Immature natural killer cell (primary cell): ENCODE results near the gene BOLL. TPM values are rescaled to one million over a fixed set of nuclear protein-coding genes. Genes with fewer than 3 reads are reported as not detected.
"Not testable (repeated sequence)": the region's sequence is repeated elsewhere in the genome, so short reads cannot be mapped to it uniquely, and the experiment has no call there.

Source experiments
- DNase-seq, 3 donors: peaks; one replicate each; pipeline ENCODE4 v3.0.0; 2022; ENCODE audit warnings: mixed read lengths in 1 of 3
- H3K27ac Mint-ChIP-seq, 6 donors: one replicate each; pipeline ENCODE4 v1.8.0; 2020; ENCODE audit warnings: mixed read lengths in 6 of 6, mild to moderate bottlenecking in 5 of 6, inconsistent platforms in 4 of 6, moderate library complexity in 3 of 6
- H3K27me3 Mint-ChIP-seq, 3 donors: one replicate each; pipeline ENCODE4 v1.8.0; 2020 to 2021; ENCODE audit warnings: low read depth in 3 of 3, mild to moderate bottlenecking in 3 of 3, mixed read lengths in 3 of 3, moderate library complexity in 3 of 3, inconsistent platforms in 1 of 3
- H3K36me3 Mint-ChIP-seq, 3 donors: one replicate each; pipeline ENCODE4 v1.8.0; 2020; ENCODE audit warnings: mixed read lengths in 3 of 3, inconsistent platforms in 2 of 3, mild to moderate bottlenecking in 2 of 3
- H3K4me1 Mint-ChIP-seq, 2 donors: one replicate each; pipeline ENCODE4 v1.8.0; 2020; ENCODE audit warnings: inconsistent platforms in 2 of 2, mild to moderate bottlenecking in 2 of 2, mixed read lengths in 2 of 2, moderate library complexity in 1 of 2
- H3K4me3 Mint-ChIP-seq, 5 donors: one replicate each; pipeline ENCODE4 v1.8.0; 2020; ENCODE audit warnings: mild to moderate bottlenecking in 5 of 5, mixed read lengths in 5 of 5, inconsistent platforms in 3 of 5, moderate library complexity in 3 of 5
- H3K9me3 Mint-ChIP-seq, 6 donors: one replicate each; pipeline ENCODE4 v1.8.0; 2020; ENCODE audit warnings: mild to moderate bottlenecking in 6 of 6, mixed read lengths in 6 of 6, inconsistent platforms in 4 of 6, moderate library complexity in 3 of 6
- polyA plus RNA-seq, 3 donors: library from polyadenylated mRNA; unstranded; fragments of 300-500 nt; fragmentation: Illumina TruSeq; gene quantifications; one replicate each; pipeline ENCODE4 v1.2.3, GENCODE V29; 2021

The BOLL gene, protein sequence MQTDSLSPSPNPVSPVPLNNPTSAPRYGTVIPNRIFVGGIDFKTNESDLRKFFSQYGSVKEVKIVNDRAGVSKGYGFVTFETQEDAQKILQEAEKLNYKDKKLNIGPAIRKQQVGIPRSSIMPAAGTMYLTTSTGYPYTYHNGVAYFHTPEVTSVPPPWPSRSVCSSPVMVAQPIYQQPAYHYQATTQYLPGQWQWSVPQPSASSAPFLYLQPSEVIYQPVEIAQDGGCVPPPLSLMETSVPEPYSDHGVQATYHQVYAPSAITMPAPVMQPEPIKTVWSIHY
- polyA plus RNA-seq, result under 1 TPM in 1 of 3 donors, not detected in 2; 0.08 TPM

GRCh38 chr2:197784956-197785941, at the start of gene BOLL:
Gene BOLL (minus strand): TSS chr2:197785319. CDS start chr2:197781850, 3,469 bp downstream.
- DNase-seq, result no peak
- H3K4me3 Mint-ChIP-seq, result peak within 1 kb of the TSS; percentile 28 to 66 (median 47)
- H3K27ac Mint-ChIP-seq, result no peak within 1 kb of the TSS
- H3K4me1 Mint-ChIP-seq, result peaks cover 0 to 2% of the 10 kb centered on the region in 2 donors
- H3K27me3 Mint-ChIP-seq, result peaks cover 2 to 16% (median 5%) of the 10 kb centered on the region in 3 donors
- no peaks in the 10 kb centered on the region for H3K36me3 Mint-ChIP-seq
- H3K9me3 Mint-ChIP-seq, result no peaks in the 10 kb centered on the region

DNA sequence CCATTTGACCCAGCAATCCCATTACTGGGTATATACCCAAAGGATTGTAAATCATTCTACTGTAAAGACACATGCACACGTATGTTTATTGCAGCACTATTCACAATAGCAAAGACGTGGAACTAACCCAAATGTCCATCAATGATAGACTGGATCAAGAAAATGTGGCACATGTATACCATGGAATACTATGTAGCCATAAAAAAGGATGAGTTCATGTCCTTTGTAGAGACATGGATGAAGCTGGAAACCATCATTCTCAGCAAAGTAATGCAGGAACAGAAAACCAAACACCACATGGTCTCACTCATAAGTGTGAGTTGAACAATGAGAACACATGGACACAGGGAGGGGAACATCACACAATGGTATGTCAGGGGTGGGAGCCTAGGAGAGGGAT, 49.7 kb upstream of the BOLL start:
- not testable (repeated sequence) for H3K27me3 Mint-ChIP-seq, H3K27ac Mint-ChIP-seq, H3K4me3 Mint-ChIP-seq

DNA sequence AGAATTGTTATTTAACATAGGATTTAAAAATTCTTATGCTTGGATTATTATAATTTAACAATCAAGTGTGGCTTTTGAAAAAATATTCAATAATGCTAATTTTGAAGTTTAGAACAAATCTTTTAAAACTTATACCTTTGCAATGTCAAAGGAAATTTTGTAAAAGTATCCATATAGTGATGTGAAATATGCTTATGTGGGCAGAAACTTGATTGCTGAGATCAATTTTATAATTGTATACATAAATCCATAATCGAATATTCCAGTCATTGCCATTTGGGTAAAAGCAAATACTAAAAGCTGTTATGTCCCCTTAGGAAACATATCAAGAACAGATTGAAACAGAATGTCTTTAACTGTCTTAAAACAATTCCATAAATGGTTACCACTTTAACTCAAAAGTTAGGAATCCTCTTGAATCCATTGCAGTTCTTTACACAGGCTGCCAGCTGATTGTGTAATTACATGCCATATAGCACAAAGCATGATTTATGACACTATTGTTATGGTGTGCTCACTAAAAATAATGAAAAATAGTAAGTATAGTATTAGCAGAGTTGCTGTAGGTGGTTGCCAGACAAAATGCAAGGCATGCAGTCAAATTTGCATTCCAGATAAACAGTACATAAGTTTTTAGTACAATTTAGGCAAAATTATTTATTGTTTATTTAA, 43.5 kb upstream of the BOLL start:
- Mint-ChIP-seq H3K4me3 (no peak overlapping the region), H3K27me3 (peaks cover 0 to 2% (median 0%) of the 10 kb centered on the region in 3 donors), H3K4me1 (no peaks in the 10 kb centered on the region)

More for the DNA sequence above, 49.7 kb upstream of the BOLL start:
- not testable (repeated sequence) for DNase-seq, H3K36me3 Mint-ChIP-seq, H3K9me3 Mint-ChIP-seq
- H3K4me1 Mint-ChIP-seq, result peaks cover 11 to 12% of the 10 kb centered on the region in 2 donors

GRCh38 chr2:197827618-197828017, 42.5 kb upstream of the BOLL start:
- Mint-ChIP-seq H3K36me3 (no peaks in the 10 kb centered on the region), H3K27me3 (peaks cover 0 to 2% (median 0%) of the 10 kb centered on the region in 3 donors), H3K4me3 (no peak overlapping the region), H3K9me3 (peaks cover 0 to 4% (median 0%) of the 10 kb centered on the region in 6 donors), H3K4me1 (no peaks in the 10 kb centered on the region), H3K27ac (no peak overlapping the region)
- DNase-seq, result no peak

More for the DNA sequence above, 43.5 kb upstream of the BOLL start:
- H3K9me3 Mint-ChIP-seq, result peaks cover 0 to 4% (median under 1%) of the 10 kb centered on the region in 6 donors
- H3K27ac Mint-ChIP-seq, result no peak overlapping the region
- DNase-seq, result no peak
- H3K36me3 Mint-ChIP-seq, result no peaks in the 10 kb centered on the region

GRCh38 chr2:197822333-197822732, 37.2 kb upstream of the BOLL start:
- H3K27ac Mint-ChIP-seq, result no peak overlapping the region
- no peak overlapping the region for H3K4me3 Mint-ChIP-seq
- peaks cover 0 to 1% (median 0%) of the 10 kb centered on the region in 6 donors for H3K9me3 Mint-ChIP-seq
- no peaks in the 10 kb centered on the region for H3K36me3 Mint-ChIP-seq
- peaks cover 2 to 4% (median 2%) of the 10 kb centered on the region in 3 donors for H3K27me3 Mint-ChIP-seq
- DNase-seq, result no peak
- H3K4me1 Mint-ChIP-seq, result no peaks in the 10 kb centered on the region

DNA sequence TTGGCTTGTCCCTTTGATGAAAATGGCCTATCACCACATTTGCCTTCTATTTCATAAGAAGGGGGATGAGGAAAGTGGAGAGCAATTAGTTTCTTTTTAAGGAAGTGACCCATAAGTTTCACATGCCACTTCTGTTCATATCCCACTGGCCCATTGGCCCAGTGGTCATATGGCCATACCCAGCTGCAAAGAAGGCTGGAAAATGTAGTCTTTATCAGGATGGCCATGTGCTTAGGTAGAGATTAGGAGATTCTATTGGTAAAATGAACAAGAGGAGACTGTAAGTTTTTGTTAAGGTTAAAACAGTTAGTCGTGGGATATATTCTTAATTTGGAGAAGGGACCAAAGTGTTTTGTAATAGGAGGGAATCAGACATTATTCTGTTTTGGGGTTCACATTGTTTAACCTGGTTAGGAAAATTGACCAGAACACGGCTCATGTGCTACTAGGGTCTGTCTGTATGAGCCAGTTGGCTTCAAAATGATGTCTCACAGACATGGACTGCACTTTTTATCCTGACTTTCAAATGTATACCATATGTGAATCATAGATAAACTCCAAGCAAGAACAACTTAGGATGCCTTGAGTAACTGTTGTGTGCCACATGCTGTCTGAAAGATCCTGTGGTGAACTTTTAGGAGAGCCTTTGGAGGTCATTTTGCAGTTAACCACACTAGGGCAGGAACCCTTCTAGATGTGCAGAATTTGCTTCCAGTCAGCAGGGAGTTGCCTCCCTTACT, 36.6 kb upstream of the BOLL start:
- H3K27me3 Mint-ChIP-seq, result peaks cover 2 to 6% (median 4%) of the 10 kb centered on the region in 3 donors
- no peak overlapping the region for H3K27ac Mint-ChIP-seq
- no peaks in the 10 kb centered on the region for H3K4me1 Mint-ChIP-seq
- H3K4me3 Mint-ChIP-seq, result no peak overlapping the region
- DNase-seq, result no peak
- H3K9me3 Mint-ChIP-seq, result peaks cover 0 to 1% (median 0%) of the 10 kb centered on the region in 6 donors
- no peaks in the 10 kb centered on the region for H3K36me3 Mint-ChIP-seq

GRCh38 chr2:197814526-197814925, 29.4 kb upstream of the BOLL start:
- Mint-ChIP-seq H3K27me3 (peaks cover 4 to 6% (median 5%) of the 10 kb centered on the region in 3 donors), H3K4me3 (no peak overlapping the region), H3K4me1 (no peaks in the 10 kb centered on the region), H3K36me3 (no peaks in the 10 kb centered on the region), H3K27ac (no peak overlapping the region), H3K9me3 (peaks cover 0 to 4% (median 0%) of the 10 kb centered on the region in 6 donors)
- DNase-seq, result no peak

DNA sequence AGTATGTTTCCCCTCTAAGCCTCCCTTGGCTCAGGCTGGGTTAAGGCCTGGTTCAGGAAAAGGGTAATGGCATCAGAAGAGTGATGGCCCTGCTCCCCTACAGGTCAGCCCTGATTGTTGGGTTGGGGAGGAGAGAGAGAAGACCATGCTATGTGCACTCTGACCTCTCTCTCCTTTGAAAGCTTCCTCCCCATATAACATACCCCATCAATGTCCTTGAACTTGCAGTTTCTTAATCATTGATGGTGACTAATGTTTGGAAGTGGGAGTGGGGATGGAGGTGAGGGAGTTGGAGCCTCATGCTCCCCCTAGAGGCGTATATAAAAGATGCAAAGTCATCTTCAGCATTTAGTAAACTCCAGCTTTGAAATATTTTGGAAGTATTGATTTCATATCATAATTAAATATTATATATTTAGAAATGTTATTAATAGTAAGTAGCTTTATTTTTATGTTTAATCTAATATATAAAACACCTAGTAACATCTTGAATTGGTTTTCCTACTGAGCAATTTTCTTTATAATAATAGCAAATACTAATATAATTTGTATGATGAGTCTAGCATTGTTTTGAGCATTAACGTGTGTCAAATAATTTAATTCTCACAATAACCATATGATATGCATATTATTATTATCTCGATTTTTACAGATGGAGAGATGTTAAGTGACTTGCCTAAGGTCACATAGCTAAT, 28.1 kb upstream of the BOLL start:
- no peak overlapping the region for H3K27ac Mint-ChIP-seq
- peaks cover 0 to 4% (median 0%) of the 10 kb centered on the region in 6 donors for H3K9me3 Mint-ChIP-seq
- no peak for DNase-seq
- H3K27me3 Mint-ChIP-seq, result peaks cover 4 to 12% (median 6%) of the 10 kb centered on the region in 3 donors
- no peaks in the 10 kb centered on the region for H3K4me1 Mint-ChIP-seq
- H3K36me3 Mint-ChIP-seq, result no peaks in the 10 kb centered on the region
- no peak overlapping the region for H3K4me3 Mint-ChIP-seq

DNA sequence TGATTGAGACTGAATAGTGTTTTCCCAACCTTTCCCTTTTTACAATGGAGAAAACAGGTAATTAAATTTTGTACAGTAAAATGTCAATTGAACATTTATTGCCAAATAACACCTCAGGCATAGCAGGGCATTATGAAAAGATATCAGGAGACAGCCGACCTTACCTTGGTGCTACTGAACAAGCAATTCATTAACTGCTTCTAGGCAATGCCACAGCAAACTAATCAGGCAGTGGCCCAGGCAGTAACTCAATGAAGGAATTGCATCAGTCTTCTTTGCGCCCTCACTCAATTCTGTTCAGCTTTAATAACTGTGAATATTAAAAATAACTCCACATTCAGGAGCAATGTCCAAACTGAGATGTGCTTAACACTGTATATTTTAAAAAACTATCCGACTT, 25.4 kb upstream of the BOLL start:
- Mint-ChIP-seq H3K27me3 (peaks cover 8 to 12% (median 10%) of the 10 kb centered on the region in 3 donors), H3K4me1 (peaks cover 8% of the 10 kb centered on the region in 2 donors), H3K4me3 (no peak overlapping the region)

DNA sequence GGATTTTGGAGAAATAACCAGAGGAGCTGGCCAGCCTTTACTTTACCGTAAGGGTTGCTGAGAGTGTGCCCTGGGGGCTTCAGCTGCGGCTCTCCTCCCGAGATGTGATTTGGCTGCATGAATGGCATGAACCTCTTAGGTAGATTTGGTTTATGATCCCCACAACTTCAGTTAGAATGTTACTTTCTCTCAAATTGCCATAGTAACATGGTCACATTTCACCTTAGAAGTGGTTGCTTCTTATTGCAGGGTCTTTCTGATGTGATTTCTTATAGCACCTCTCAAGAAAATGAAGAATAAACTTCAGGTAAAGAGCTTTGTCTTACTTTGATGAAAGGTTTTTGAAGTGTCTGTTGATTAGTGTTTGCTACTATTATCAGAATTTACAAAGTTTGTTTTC, 24.9 kb upstream of the BOLL start:
- no peak for DNase-seq
- Mint-ChIP-seq H3K27ac (no peak overlapping the region), H3K4me1 (peaks cover 10 to 11% of the 10 kb centered on the region in 2 donors), H3K4me3 (no peak overlapping the region), H3K9me3 (peaks cover 0 to 5% (median 0%) of the 10 kb centered on the region in 6 donors), H3K36me3 (no peaks in the 10 kb centered on the region), H3K27me3 (peaks cover 8 to 14% (median 11%) of the 10 kb centered on the region in 3 donors)

More for the DNA sequence above, 25.4 kb upstream of the BOLL start:
- H3K36me3 Mint-ChIP-seq, result no peaks in the 10 kb centered on the region
- no peak overlapping the region for H3K27ac Mint-ChIP-seq
- H3K9me3 Mint-ChIP-seq, result peaks cover 0 to 5% (median 0%) of the 10 kb centered on the region in 6 donors
- no peak for DNase-seq

DNA sequence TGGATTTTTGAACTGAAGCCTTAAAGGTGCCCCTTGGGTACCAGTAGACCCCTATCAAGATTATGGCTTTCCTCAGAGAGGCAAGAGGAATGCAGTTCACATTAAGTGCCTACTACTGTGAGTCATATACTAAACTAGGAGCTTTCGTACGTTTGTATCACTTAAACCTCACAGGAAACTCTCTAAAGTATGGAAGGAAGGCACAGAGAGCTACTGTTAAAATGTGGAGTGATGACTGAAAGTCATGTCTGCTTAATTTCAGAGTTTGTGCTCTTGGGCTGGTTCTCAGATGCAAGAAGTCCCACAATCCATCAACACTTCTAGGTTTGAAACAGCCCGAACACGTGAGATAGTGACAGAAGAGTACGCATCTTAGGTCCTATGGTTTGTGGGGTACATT, 23.9 kb upstream of the BOLL start:
- H3K27ac Mint-ChIP-seq, result no peak overlapping the region
- H3K4me1 Mint-ChIP-seq, result peaks cover 13 to 15% of the 10 kb centered on the region in 2 donors
- peaks cover 8 to 14% (median 13%) of the 10 kb centered on the region in 3 donors for H3K27me3 Mint-ChIP-seq
- no peak overlapping the region for H3K4me3 Mint-ChIP-seq
- peaks cover 0 to 5% (median 0%) of the 10 kb centered on the region in 6 donors for H3K9me3 Mint-ChIP-seq
- no peak for DNase-seq
- no peaks in the 10 kb centered on the region for H3K36me3 Mint-ChIP-seq
